Mesenchymal stem cell (in vitro differentiated cells and primary cell): ENCODE data around the gene CDC42EP4.
"Not testable (repeated sequence)": the region's sequence is repeated elsewhere in the genome, so short reads cannot be mapped to it uniquely, and the experiment has no call there.

Source experiments
- DNase-seq: peaks from one replicate; pipeline ENCODE4 v3.0.0-alpha.2; 2013
- H2AFZ ChIP-seq: one replicate; pipeline ENCODE4 v1.6.1; 2013; ENCODE audit warnings: low read depth, mild to moderate bottlenecking, control low read depth, inconsistent platforms, low read length, moderate library complexity
- H2AK5ac ChIP-seq: 2 replicates; pipeline ENCODE4 v1.6.1; 2013; ENCODE audit warnings: low read length, moderate library complexity, mild to moderate bottlenecking, inconsistent platforms; ENCODE audit not compliant: severe bottlenecking
- H2BK120ac ChIP-seq: one replicate; pipeline ENCODE4 v1.6.1; 2013; ENCODE audit warnings: low read depth, mild to moderate bottlenecking, inconsistent platforms, low read length, moderate library complexity
- H2BK12ac ChIP-seq, 2 experiments: one replicate each; pipeline ENCODE4 v1.6.1; 2013; ENCODE audit warnings: inconsistent platforms in 2 of 2, low read length in 2 of 2, mild to moderate bottlenecking in 2 of 2, moderate library complexity in 2 of 2, control low read depth in 1 of 2
- H2BK15ac ChIP-seq: one replicate; pipeline ENCODE4 v1.6.1; 2013; ENCODE audit warnings: mild to moderate bottlenecking, low read depth, inconsistent platforms; ENCODE audit not compliant: poor library complexity, severe bottlenecking
- H2BK5ac ChIP-seq: 2 replicates; pipeline ENCODE4 v1.6.1; 2013; ENCODE audit warnings: low read depth, mild to moderate bottlenecking, low read length, control low read depth, inconsistent platforms; ENCODE audit not compliant: poor library complexity, severe bottlenecking
- H3K14ac ChIP-seq, 2 experiments: one replicate each; pipeline ENCODE4 v1.6.1; 2013; ENCODE audit warnings: inconsistent platforms in 2 of 2, low read length in 2 of 2, control low read depth in 1 of 2, mild to moderate bottlenecking in 1 of 2, moderate library complexity in 1 of 2
- H3K18ac ChIP-seq, 2 experiments: one replicate each; pipeline ENCODE4 v1.6.1; 2013; ENCODE audit warnings: inconsistent platforms in 2 of 2, low read length in 2 of 2, control low read depth in 1 of 2, low read depth in 1 of 2, mild to moderate bottlenecking in 1 of 2
- H3K23ac ChIP-seq, 2 experiments: one replicate each; pipeline ENCODE4 v1.6.1; 2013; ENCODE audit warnings: inconsistent platforms in 2 of 2, low read length in 2 of 2, mild to moderate bottlenecking in 2 of 2, moderate library complexity in 2 of 2, control low read depth in 1 of 2
- H3K27ac ChIP-seq: 2 replicates; pipeline ENCODE4 v1.5.1; 2013; ENCODE audit warnings: mild to moderate bottlenecking, moderate library complexity, low read length, control low read depth, inconsistent platforms; ENCODE audit not compliant: poor library complexity, severe bottlenecking
- H3K27me3 ChIP-seq, 2 experiments: 2 replicates each; pipeline versions ENCODE4 v1.6.1 to v1.7.0; 2013; ENCODE audit warnings: low read length in 2 of 2, mild to moderate bottlenecking in 2 of 2, moderate library complexity in 2 of 2, control low read depth in 1 of 2, inconsistent platforms in 1 of 2; ENCODE audit not compliant: control insufficient read depth in 1 of 2, insufficient read depth in 1 of 2
- H3K36me3 ChIP-seq, 2 experiments: 2 replicates each; pipeline versions ENCODE4 v1.6.1 to v1.7.0; 2013; ENCODE audit warnings: low read length in 2 of 2, control low read depth in 1 of 2, inconsistent platforms in 1 of 2, low read depth in 1 of 2, mild to moderate bottlenecking in 1 of 2; ENCODE audit not compliant: insufficient read depth in 2 of 2, control insufficient read depth in 1 of 2
- H3K4ac ChIP-seq, 2 experiments: one replicate each; pipeline ENCODE4 v1.6.1; 2013; ENCODE audit warnings: inconsistent platforms in 2 of 2, low read length in 2 of 2, mild to moderate bottlenecking in 2 of 2, moderate library complexity in 2 of 2, control low read depth in 1 of 2, low read depth in 1 of 2
- H3K4me1 ChIP-seq: 2 replicates; pipeline ENCODE4 v1.6.1; 2013; ENCODE audit warnings: low read depth, low read length, control low read depth; ENCODE audit not compliant: control insufficient read depth, insufficient read depth
- H3K4me2 ChIP-seq: 2 replicates; pipeline ENCODE4 v1.6.1; 2013; ENCODE audit warnings: low read length, mild to moderate bottlenecking, inconsistent platforms; ENCODE audit not compliant: poor library complexity, severe bottlenecking
- H3K4me3 ChIP-seq, 2 experiments: 2 replicates each; pipeline versions ENCODE4 v1.5.1 to v1.7.0; 2013; ENCODE audit warnings: low read length in 2 of 2, mild to moderate bottlenecking in 2 of 2, control low read depth in 1 of 2, low read depth in 1 of 2; ENCODE audit not compliant: insufficient read depth in 1 of 2
- H3K79me1 ChIP-seq: replicated peaks from 2 replicates; pipeline ENCODE4 v1.6.1; 2013; ENCODE audit warnings: mild to moderate bottlenecking, control low read depth, low read length, inconsistent platforms; ENCODE audit not compliant: poor library complexity, severe bottlenecking
- H3K9ac ChIP-seq: 2 replicates; pipeline ENCODE4 v1.7.0; 2013; ENCODE audit warnings: mild to moderate bottlenecking, low read length, moderate library complexity
- H3K9me3 ChIP-seq: 2 replicates; pipeline ENCODE4 v1.7.0; 2013; ENCODE audit warnings: mild to moderate bottlenecking, low read length; ENCODE audit not compliant: control insufficient read depth
- H4K8ac ChIP-seq: one replicate; pipeline ENCODE4 v1.6.1; 2013; ENCODE audit warnings: inconsistent platforms, mild to moderate bottlenecking, low read length, moderate library complexity
- H4K91ac ChIP-seq: one replicate; pipeline ENCODE4 v1.6.1; 2013; ENCODE audit warnings: mild to moderate bottlenecking, low read length, inconsistent platforms
- WGBS: methylation state at CpG from one replicate; pipeline ENCODE4 v1.1.7; 2013; ENCODE audit warnings: mixed read lengths; 5-methylcytosine and 5-hydroxymethylcytosine counted together

The CDC42EP4 gene

GRCh38 chr17:73334771-73335513 is 23.1 kb upstream of the CDC42EP4 start:
- no peak overlapping the region for H4K8ac ChIP-seq
- no peak overlapping the region for H3K27ac ChIP-seq
- H2BK5ac ChIP-seq: no peak overlapping the region
- DNase-seq: no peak
- H3K14ac ChIP-seq: no peak overlapping the region
- no peak overlapping the region for H2BK15ac ChIP-seq
- H2BK12ac ChIP-seq: peak overlapping the region in 1 of 2 experiments; percentile 40
- peak overlapping the region; percentile 31 for H4K91ac ChIP-seq
- no peaks in the 10 kb centered on the region for H3K79me1 ChIP-seq
- no peak overlapping the region for H3K9ac ChIP-seq
- H2AK5ac ChIP-seq: no peak overlapping the region
- H3K4me2 ChIP-seq: no peak overlapping the region
- H3K4me3 ChIP-seq: no peak overlapping the region
- H3K9me3 ChIP-seq: no peaks in the 10 kb centered on the region
- 80% methylated on average over 12 of the region's 12 CpGs for WGBS
- H2AFZ ChIP-seq: no peak overlapping the region
- no peak overlapping the region for H3K23ac ChIP-seq
- H3K4me1 ChIP-seq: peaks cover 9% of the 10 kb centered on the region
- peak overlapping the region in 1 of 2 experiments; percentile 30 for H3K4ac ChIP-seq
- no peaks in the 10 kb centered on the region for H3K27me3 ChIP-seq
- H2BK120ac ChIP-seq: no peak overlapping the region
- H3K36me3 ChIP-seq: no peaks in the 10 kb centered on the region
- H3K18ac ChIP-seq: peak overlapping the region in 1 of 2 experiments; percentile 28

GRCh38 chr17:73333445-73333844 is 21.6 kb upstream of the CDC42EP4 start:
- not testable (repeated sequence) for H3K23ac ChIP-seq, H2BK15ac ChIP-seq, H3K27ac ChIP-seq, H3K27me3 ChIP-seq, H4K91ac ChIP-seq, H2AFZ ChIP-seq, H3K4me1 ChIP-seq, H4K8ac ChIP-seq, H3K4me3 ChIP-seq, H3K79me1 ChIP-seq, H3K18ac ChIP-seq, H2BK12ac ChIP-seq, DNase-seq, H3K9me3 ChIP-seq, H3K4me2 ChIP-seq, H3K14ac ChIP-seq, H2BK5ac ChIP-seq, H3K36me3 ChIP-seq, H2AK5ac ChIP-seq, H2BK120ac ChIP-seq, H3K4ac ChIP-seq
- peak overlapping the region; percentile 48 for H3K9ac ChIP-seq
- WGBS: 97% methylated on average over 6 of the region's 9 CpGs

GRCh38 chr17:73331060-73331459 is 19.3 kb upstream of the CDC42EP4 start:
- H4K91ac ChIP-seq: no peak overlapping the region
- no peak overlapping the region for H2BK12ac ChIP-seq
- no peak overlapping the region for H2BK5ac ChIP-seq
- no peak overlapping the region for H2AK5ac ChIP-seq
- H2BK15ac ChIP-seq: no peak overlapping the region
- H2BK120ac ChIP-seq: no peak overlapping the region
- no peak overlapping the region for H3K4ac ChIP-seq
- no peak overlapping the region for H3K14ac ChIP-seq
- no peak overlapping the region for H2AFZ ChIP-seq
- no peak overlapping the region for H3K18ac ChIP-seq
- peaks cover 2% of the 10 kb centered on the region for H3K4me1 ChIP-seq
- H3K23ac ChIP-seq: no peak overlapping the region
- H3K27me3 ChIP-seq: no peaks in the 10 kb centered on the region
- DNase-seq: no peak
- H3K79me1 ChIP-seq: no peaks in the 10 kb centered on the region
- no peak overlapping the region for H3K4me2 ChIP-seq
- no peaks in the 10 kb centered on the region for H3K9me3 ChIP-seq
- no peak overlapping the region for H3K9ac ChIP-seq
- H3K4me3 ChIP-seq: no peak overlapping the region
- 75% methylated on average over 2 of the region's 3 CpGs for WGBS
- H3K36me3 ChIP-seq: no peaks in the 10 kb centered on the region
- H4K8ac ChIP-seq: no peak overlapping the region
- no peak overlapping the region for H3K27ac ChIP-seq

- no peak for DNase-seq
- 92% methylated on average over 5 of the region's 7 CpGs for WGBS
- Histone ChIP-seq H2BK12ac (no peak overlapping the region), H3K36me3 (no peaks in the 10 kb centered on the region), H2BK5ac (no peak overlapping the region), H3K79me1 (no peaks in the 10 kb centered on the region), H3K9ac (no peak overlapping the region), H3K27me3 (no peaks in the 10 kb centered on the region), H3K4me3 (no peak overlapping the region), H3K18ac (no peak overlapping the region), H3K14ac (no peak overlapping the region), H2BK15ac (no peak overlapping the region), H3K4ac (no peak overlapping the region), H3K9me3 (no peaks in the 10 kb centered on the region), H2AFZ (no peak overlapping the region), H3K4me1 (peaks cover 11% of the 10 kb centered on the region), H2BK120ac (no peak overlapping the region), H4K8ac (no peak overlapping the region), H3K27ac (no peak overlapping the region), H2AK5ac (no peak overlapping the region), H3K23ac (no peak overlapping the region), H4K91ac (no peak overlapping the region), H3K4me2 (no peak overlapping the region)
Observed at GRCh38 chr17:73327676-73328075, 15.9 kb upstream of the CDC42EP4 start.
